A549 (cell line): ENCODE measurements around the gene HRK.

ENCODE experiments used
- JUN ChIP-seq, 2 experiments: fragments of >200 bp; sonication (Bioruptor Twin); formaldehyde crosslinking; IDR thresholded peaks; 2 replicates in 1 of 2; 3 replicates in 1 of 2; pipeline ENCODE4 v1.6.1; 2016 to 2017
- NFE2L2 ChIP-seq: fragments of 150-350 bp; conservative IDR thresholded peaks from 2 replicates; pipeline ENCODE4 v1.6.1; 2014; ENCODE audit warnings: low read length
- PBX3 ChIP-seq: IDR thresholded peaks from 2 replicates; pipeline ENCODE4 v1.6.1; 2012
- POLR2A ChIP-seq: IDR thresholded peaks from 2 replicates; pipeline ENCODE4 v1.6.1; 2012; ENCODE audit warnings: mild to moderate bottlenecking, low read length
- TF ChIP-seq, protein P1 (sequence below): fragments of >200 bp; sonication (Bioruptor Twin); formaldehyde crosslinking; IDR thresholded peaks from 3 replicates; pipeline ENCODE4 v1.5.1; 2016

GRCh38 chr12:116891019-116891418, 9.8 kb upstream of the HRK start:
- TF ChIP-seq, protein P1, sequence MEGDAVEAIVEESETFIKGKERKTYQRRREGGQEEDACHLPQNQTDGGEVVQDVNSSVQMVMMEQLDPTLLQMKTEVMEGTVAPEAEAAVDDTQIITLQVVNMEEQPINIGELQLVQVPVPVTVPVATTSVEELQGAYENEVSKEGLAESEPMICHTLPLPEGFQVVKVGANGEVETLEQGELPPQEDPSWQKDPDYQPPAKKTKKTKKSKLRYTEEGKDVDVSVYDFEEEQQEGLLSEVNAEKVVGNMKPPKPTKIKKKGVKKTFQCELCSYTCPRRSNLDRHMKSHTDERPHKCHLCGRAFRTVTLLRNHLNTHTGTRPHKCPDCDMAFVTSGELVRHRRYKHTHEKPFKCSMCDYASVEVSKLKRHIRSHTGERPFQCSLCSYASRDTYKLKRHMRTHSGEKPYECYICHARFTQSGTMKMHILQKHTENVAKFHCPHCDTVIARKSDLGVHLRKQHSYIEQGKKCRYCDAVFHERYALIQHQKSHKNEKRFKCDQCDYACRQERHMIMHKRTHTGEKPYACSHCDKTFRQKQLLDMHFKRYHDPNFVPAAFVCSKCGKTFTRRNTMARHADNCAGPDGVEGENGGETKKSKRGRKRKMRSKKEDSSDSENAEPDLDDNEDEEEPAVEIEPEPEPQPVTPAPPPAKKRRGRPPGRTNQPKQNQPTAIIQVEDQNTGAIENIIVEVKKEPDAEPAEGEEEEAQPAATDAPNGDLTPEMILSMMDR: no peak
- no peak for TF ChIP-seq NFE2L2
- TF ChIP-seq PBX3: no peak
- TF ChIP-seq JUN (IDR thresholded peaks at IDR 0.05): no peak
- no peak for TF ChIP-seq POLR2A
